HEK293 (cell line): ENCODE results near the gene STX11.

Experiments used
- CTCF ChIA-PET: fragments of 350-600 bp; formaldehyde crosslinking; extraction: SDS; loops from one replicate; lab custom pipeline; 2021; ENCODE audit warnings: antibody characterized with exemption; lab: Yijun Ruan, JAX
- POLR2A ChIA-PET: fragments of 300-600 bp; formaldehyde crosslinking; extraction: SDS; loops from one replicate; lab custom pipeline; 2020; ENCODE audit warnings: antibody characterized with exemption, inconsistent platforms; lab: Yijun Ruan, JAX
- H3K27ac ChIP-seq: fragments of 200-500 bp; sonication (Bioruptor generic); 2 replicates; pipeline ENCODE4 v1.5.1; 2014; ENCODE audit warnings: low read depth, low read length, control low read depth, inconsistent platforms; ENCODE audit errors: extremely low read depth
- H3K36me3 ChIP-seq, 2 experiments: fragments of 200-500 bp in 1 of 2; sonication (Bioruptor generic) in 1 of 2; 1 replicate in 1 of 2; 2 replicates in 1 of 2; pipeline ENCODE4 v1.5.1; 2014 to 2017; ENCODE audit warnings: inconsistent platforms in 2 of 2, low read length in 2 of 2; ENCODE audit not compliant: control insufficient read depth in 2 of 2, insufficient read depth in 1 of 2
- H3K4me1 ChIP-seq: fragments of 200-500 bp; sonication (Bioruptor generic); 2 replicates; pipeline ENCODE4 v1.5.1; 2014; ENCODE audit warnings: mild to moderate bottlenecking, low read length, inconsistent platforms; ENCODE audit not compliant: control insufficient read depth, insufficient read depth
- H3K4me3 ChIP-seq: 2 replicates; pipeline ENCODE4 v1.5.1; 2011; ENCODE audit warnings: low read depth, mild to moderate bottlenecking, control low read depth, low read length, moderate library complexity
- H3K9me3 ChIP-seq: fragments of 200-500 bp; sonication (Bioruptor generic); 2 replicates; pipeline ENCODE4 v1.5.1; 2014; ENCODE audit warnings: low read depth, low read length, inconsistent platforms; ENCODE audit not compliant: control insufficient read depth, insufficient read depth
- FEZF1 ChIP-seq: fragments of 450-650 bp; formaldehyde crosslinking; IDR thresholded peaks from 2 replicates; pipeline ENCODE4 v1.5.1; 2016; ENCODE audit warnings: missing biosample characterization, missing genetic modification characterization
- GFI1B ChIP-seq: fragments of 450-650 bp; formaldehyde crosslinking; IDR thresholded peaks from 2 replicates; pipeline ENCODE4 v1.5.1; 2016; ENCODE audit warnings: missing biosample characterization, missing genetic modification characterization
- KLF7 ChIP-seq: fragments of 450-650 bp; formaldehyde crosslinking; IDR thresholded peaks from 2 replicates; pipeline ENCODE4 v1.5.1; 2016; ENCODE audit warnings: missing biosample characterization, missing genetic modification characterization, borderline replicate concordance
- MEIS1 ChIP-seq: sonication (generic); formaldehyde crosslinking; IDR thresholded peaks from 2 replicates; pipeline ENCODE4 v1.8.1; 2022; ENCODE audit warnings: missing genetic modification reagents, mild to moderate bottlenecking, borderline replicate concordance
- MYNN ChIP-seq: fragments of 450-650 bp; formaldehyde crosslinking; IDR thresholded peaks from 2 replicates; pipeline ENCODE4 v1.5.1; 2016; ENCODE audit warnings: missing biosample characterization, missing genetic modification characterization, borderline replicate concordance
- SCRT1 ChIP-seq: fragments of 450-650 bp; formaldehyde crosslinking; IDR thresholded peaks from 2 replicates; pipeline ENCODE4 v1.5.1; 2016; ENCODE audit warnings: missing biosample characterization, missing genetic modification characterization, borderline replicate concordance
- SP3 ChIP-seq: fragments of 450-650 bp; formaldehyde crosslinking; IDR thresholded peaks from 2 replicates; pipeline ENCODE4 v1.5.1; 2016; ENCODE audit warnings: missing biosample characterization, missing genetic modification characterization
- ZIC2 ChIP-seq: fragments of 450-650 bp; formaldehyde crosslinking; IDR thresholded peaks from 2 replicates; pipeline ENCODE4 v1.5.1; 2016; ENCODE audit warnings: missing biosample characterization, missing genetic modification characterization
- ZNF121 ChIP-seq: fragments of 450-650 bp; formaldehyde crosslinking; IDR thresholded peaks from 2 replicates; pipeline ENCODE4 v1.5.1; 2016; ENCODE audit warnings: missing biosample characterization, missing genetic modification characterization
- ZNF202 ChIP-seq: fragments of 450-650 bp; formaldehyde crosslinking; IDR thresholded peaks from 2 replicates; pipeline ENCODE4 v1.5.1; 2016; ENCODE audit warnings: missing biosample characterization, missing genetic modification characterization, borderline replicate concordance
- ZNF211 ChIP-seq: fragments of 450-650 bp; formaldehyde crosslinking; IDR thresholded peaks from 2 replicates; pipeline ENCODE4 v1.5.1; 2016; ENCODE audit warnings: low read depth, missing biosample characterization, missing genetic modification characterization
- ZNF239 ChIP-seq: fragments of 450-650 bp; formaldehyde crosslinking; IDR thresholded peaks from 2 replicates; pipeline ENCODE4 v1.5.1; 2016; ENCODE audit warnings: missing biosample characterization, missing genetic modification characterization
- ZNF341 ChIP-seq: fragments of 450-650 bp; formaldehyde crosslinking; IDR thresholded peaks from 2 replicates; pipeline ENCODE4; 2016; ENCODE audit warnings: low read depth, missing biosample characterization, missing genetic modification characterization
- ZNF350 ChIP-seq: fragments of 450-650 bp; formaldehyde crosslinking; IDR thresholded peaks from 2 replicates; pipeline ENCODE4 v1.5.0; 2017; ENCODE audit warnings: missing biosample characterization, mild to moderate bottlenecking, missing genetic modification characterization
- ZSCAN23 ChIP-seq: fragments of 450-650 bp; formaldehyde crosslinking; IDR thresholded peaks from 2 replicates; pipeline ENCODE4 v1.5.1; 2016; ENCODE audit warnings: missing biosample characterization, missing genetic modification characterization
- TF ChIP-seq, protein P1 (sequence below): fragments of 450-650 bp; formaldehyde crosslinking; conservative IDR thresholded peaks from 2 replicates; pipeline ENCODE4 v1.5.1; 2016; ENCODE audit warnings: low read depth, missing biosample characterization, missing genetic modification characterization

Gene STX11

GRCh38 chr6:144213315-144213714 lies 63.0 kb downstream of the STX11 start (continued):
- TF ChIP-seq, protein P1, sequence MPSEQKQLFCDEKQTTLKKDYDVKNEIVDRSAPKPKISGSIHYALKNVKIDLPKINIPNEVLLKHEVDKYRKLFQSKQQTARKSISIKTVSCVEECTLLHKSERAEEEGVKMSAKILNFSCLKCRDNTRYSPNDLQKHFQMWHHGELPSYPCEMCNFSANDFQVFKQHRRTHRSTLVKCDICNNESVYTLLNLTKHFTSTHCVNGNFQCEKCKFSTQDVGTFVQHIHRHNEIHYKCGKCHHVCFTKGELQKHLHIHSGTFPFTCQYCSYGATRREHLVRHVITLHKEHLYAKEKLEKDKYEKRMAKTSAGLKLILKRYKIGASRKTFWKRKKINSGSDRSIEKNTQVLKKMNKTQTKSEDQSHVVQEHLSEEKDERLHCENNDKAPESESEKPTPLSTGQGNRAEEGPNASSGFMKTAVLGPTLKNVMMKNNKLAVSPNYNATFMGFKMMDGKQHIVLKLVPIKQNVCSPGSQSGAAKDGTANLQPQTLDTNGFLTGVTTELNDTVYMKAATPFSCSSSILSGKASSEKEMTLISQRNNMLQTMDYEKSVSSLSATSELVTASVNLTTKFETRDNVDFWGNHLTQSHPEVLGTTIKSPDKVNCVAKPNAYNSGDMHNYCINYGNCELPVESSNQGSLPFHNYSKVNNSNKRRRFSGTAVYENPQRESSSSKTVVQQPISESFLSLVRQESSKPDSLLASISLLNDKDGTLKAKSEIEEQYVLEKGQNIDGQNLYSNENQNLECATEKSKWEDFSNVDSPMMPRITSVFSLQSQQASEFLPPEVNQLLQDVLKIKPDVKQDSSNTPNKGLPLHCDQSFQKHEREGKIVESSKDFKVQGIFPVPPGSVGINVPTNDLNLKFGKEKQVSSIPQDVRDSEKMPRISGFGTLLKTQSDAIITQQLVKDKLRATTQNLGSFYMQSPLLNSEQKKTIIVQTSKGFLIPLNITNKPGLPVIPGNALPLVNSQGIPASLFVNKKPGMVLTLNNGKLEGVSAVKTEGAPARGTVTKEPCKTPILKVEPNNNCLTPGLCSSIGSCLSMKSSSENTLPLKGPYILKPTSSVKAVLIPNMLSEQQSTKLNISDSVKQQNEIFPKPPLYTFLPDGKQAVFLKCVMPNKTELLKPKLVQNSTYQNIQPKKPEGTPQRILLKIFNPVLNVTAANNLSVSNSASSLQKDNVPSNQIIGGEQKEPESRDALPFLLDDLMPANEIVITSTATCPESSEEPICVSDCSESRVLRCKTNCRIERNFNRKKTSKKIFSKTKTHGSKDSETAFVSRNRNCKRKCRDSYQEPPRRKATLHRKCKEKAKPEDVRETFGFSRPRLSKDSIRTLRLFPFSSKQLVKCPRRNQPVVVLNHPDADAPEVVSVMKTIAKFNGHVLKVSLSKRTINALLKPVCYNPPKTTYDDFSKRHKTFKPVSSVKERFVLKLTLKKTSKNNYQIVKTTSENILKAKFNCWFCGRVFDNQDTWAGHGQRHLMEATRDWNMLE, result no peak
- no peak for TF ChIP-seq ZSCAN23
- no peak for TF ChIP-seq ZNF211 (tag by site-specific recombination)
- no peak for TF ChIP-seq SCRT1
- TF ChIP-seq ZIC2 (tag by site-specific recombination), result no peak
- no peak for TF ChIP-seq FEZF1
- TF ChIP-seq MYNN (tag by site-specific recombination), result no peak
- TF ChIP-seq ZNF239 (tag by site-specific recombination), result no peak

GRCh38 chr6:144214029-144214428 lies 63.7 kb downstream of the STX11 start:
- ChIA-PET CTCF (interaction anchor here (0.6 to 1.2 kb wide), 2 partner anchors 107 to 111 kb away, joined by 3 to 5 read pairs; no protein-coding TSS in a partner anchor), POLR2A (no interaction called here)
- TF ChIP-seq ZNF350 (tag by site-specific recombination) (peak; percentile 62; the same call in 1 of the 2 replicates), SP3 (tag by site-specific recombination) (no peak)

DNA sequence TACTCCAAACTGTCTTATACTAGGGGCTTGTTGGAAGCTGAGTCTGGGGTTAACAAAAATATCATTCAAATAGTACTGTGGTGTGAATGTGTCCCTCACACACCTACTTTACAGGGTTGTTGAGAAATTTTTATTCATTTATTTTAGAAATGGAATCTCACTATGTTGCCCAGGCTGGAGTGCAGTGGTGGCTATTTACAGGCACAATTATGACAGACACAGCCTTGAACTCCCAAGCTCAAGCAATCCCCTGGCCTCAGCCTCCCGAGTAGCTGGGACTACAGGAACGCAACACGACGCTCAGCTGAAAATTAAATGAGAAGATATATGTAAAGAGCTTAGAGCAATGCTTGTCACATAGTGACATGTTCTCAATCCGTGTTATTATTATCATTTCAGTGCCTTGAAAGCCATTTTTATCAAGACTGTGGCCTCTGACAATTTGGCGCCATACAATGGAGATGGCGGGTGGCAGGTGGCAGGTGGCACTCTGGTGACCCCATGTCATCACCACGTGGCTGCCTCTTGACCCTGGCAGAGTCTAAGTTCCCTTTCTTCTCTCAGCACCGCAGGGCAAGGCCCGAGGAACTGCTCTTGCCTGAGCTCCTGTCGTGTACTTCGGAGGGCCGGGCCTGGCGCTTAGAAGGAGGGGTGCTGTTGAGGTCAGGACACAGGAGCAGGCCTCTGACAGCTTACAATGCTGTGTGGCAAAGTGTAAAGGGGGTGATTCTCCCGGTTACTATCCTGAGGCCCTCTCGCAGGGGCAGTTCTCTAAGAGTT lies 64.5 kb downstream of the STX11 start:
- CTCF ChIA-PET, result interaction anchor here (0.6 to 1.2 kb wide), 2 partner anchors 108 to 112 kb away, joined by 3 to 5 read pairs; no protein-coding TSS in a partner anchor
- POLR2A ChIA-PET, result no interaction called here
- Histone ChIP-seq H3K27ac (no peak overlapping the region), H3K4me3 (no peak overlapping the region), H3K4me1 (no peaks in the 10 kb centered on the region), H3K9me3 (no peaks in the 10 kb centered on the region), H3K36me3 (no peaks in the 10 kb centered on the region)
- no peak for TF ChIP-seq ZNF202
- no peak for TF ChIP-seq MEIS1 (CRISPR knock-in tag)
- TF ChIP-seq KLF7 (tag by site-specific recombination), result no peak
- no peak for TF ChIP-seq ZNF121 (tag by site-specific recombination)
- TF ChIP-seq ZNF341 (tag by site-specific recombination), result no peak
- TF ChIP-seq GFI1B, result no peak

More at GRCh38 chr6:144214029-144214428, 63.7 kb downstream of the STX11 start:
- Histone ChIP-seq H3K36me3 (no peaks in the 10 kb centered on the region), H3K27ac (no peak overlapping the region), H3K4me1 (no peaks in the 10 kb centered on the region), H3K9me3 (no peaks in the 10 kb centered on the region), H3K4me3 (no peak overlapping the region)
